MM.1S (cell line): ENCODE results near the gene YBX2.
A peak's percentile ranks its signal among the peaks of the same experiment; 100 is the strongest.

Experiments used
- DNase-seq: peaks from one replicate; pipeline ENCODE4 v3.0.0-alpha.2; 2015
- H2AFZ ChIP-seq: fragments of 300-600 bp; sonication (generic); 2 replicates; pipeline ENCODE4 v1.6.0; 2016; ENCODE audit warnings: antibody characterized with exemption, low read length
- H3F3A ChIP-seq: fragments of 300-600 bp; sonication (generic); 2 replicates; pipeline ENCODE4 v1.6.1; 2016; ENCODE audit warnings: mild to moderate bottlenecking, antibody characterized with exemption, low read length, moderate library complexity, mixed read lengths; ENCODE audit not compliant: insufficient read depth
- H3K27ac ChIP-seq: fragments of 300-600 bp; sonication (generic); 2 replicates; pipeline ENCODE4 v1.5.1; 2016; ENCODE audit warnings: mild to moderate bottlenecking, low read length
- H3K27me3 ChIP-seq: fragments of 300-600 bp; sonication (generic); replicated peaks from 2 replicates; pipeline ENCODE4 v1.6.0; 2016; ENCODE audit warnings: low read length; ENCODE audit not compliant: insufficient read depth
- H3K36me3 ChIP-seq: fragments of 300-600 bp; sonication (generic); replicated peaks from 2 replicates; pipeline ENCODE4 v1.6.1; 2016; ENCODE audit warnings: mild to moderate bottlenecking, low read length, mixed read lengths; ENCODE audit not compliant: insufficient read depth
- H3K4me1 ChIP-seq: fragments of 300-600 bp; sonication (generic); 2 replicates; pipeline ENCODE4 v1.6.1; 2016; ENCODE audit warnings: low read length, mixed read lengths
- H3K4me2 ChIP-seq: fragments of 300-600 bp; sonication (generic); 2 replicates; pipeline ENCODE4 v1.6.0; 2016; ENCODE audit warnings: low read depth, low read length
- H3K4me3 ChIP-seq: fragments of 300-600 bp; sonication (generic); 2 replicates; pipeline ENCODE4 v1.5.1; 2016; ENCODE audit warnings: low read length, mixed read lengths
- H3K79me2 ChIP-seq: fragments of 300-600 bp; sonication (generic); 2 replicates; pipeline ENCODE4 v1.6.1; 2016; ENCODE audit warnings: mixed run types, low read length, mixed read lengths
- H3K9ac ChIP-seq: fragments of 300-600 bp; sonication (generic); 2 replicates; pipeline ENCODE4 v1.6.1; 2016; ENCODE audit warnings: low read length, mixed read lengths
- H3K9me2 ChIP-seq: fragments of 300-600 bp; sonication (generic); replicated peaks from 2 replicates; pipeline ENCODE4 v1.6.1; 2016; ENCODE audit warnings: mild to moderate bottlenecking, low read length, mixed read lengths; ENCODE audit not compliant: insufficient read depth
- H3K9me3 ChIP-seq: fragments of 300-600 bp; sonication (generic); replicated peaks from 2 replicates; pipeline ENCODE4 v1.6.1; 2016; ENCODE audit warnings: mild to moderate bottlenecking, low read length, mixed read lengths; ENCODE audit not compliant: insufficient read depth
- H4K20me1 ChIP-seq: fragments of 300-600 bp; sonication (generic); 2 replicates; pipeline ENCODE4 v1.6.1; 2016; ENCODE audit warnings: mild to moderate bottlenecking, low read length, moderate library complexity, mixed read lengths; ENCODE audit not compliant: insufficient read depth
- CTCF ChIP-seq: fragments of 300-600 bp; sonication (generic); IDR thresholded peaks from 2 replicates; pipeline ENCODE4 v1.5.1; 2016; ENCODE audit warnings: antibody characterized with exemption, low read length, mixed read lengths
- EZH2 ChIP-seq: fragments of 300-600 bp; sonication (generic); optimal IDR thresholded peaks from 2 replicates; pipeline ENCODE3; 2017; ENCODE audit warnings: low read depth, mild to moderate bottlenecking, antibody characterized with exemption, low read length, mixed read lengths
- EZH2phosphoT487 ChIP-seq: fragments of 300-600 bp; sonication (generic); IDR thresholded peaks from 2 replicates; pipeline ENCODE4 v1.6.1; 2018; ENCODE audit warnings: antibody characterized with exemption, low read length

YBX2 gene

GRCh38 chr17:7308625-7309433 is 14.4 kb upstream of the YBX2 start:
- TF ChIP-seq EZH2: no peak
- no peak for TF ChIP-seq CTCF
- no peak for TF ChIP-seq EZH2phosphoT487
- Histone ChIP-seq H3K79me2 (peaks cover 60% of the 10 kb centered on the region), H3K4me1 (peaks cover 19% of the 10 kb centered on the region), H3K27me3 (0 out of 2 replicates have a peak, but pooled peaks cover 3% of the 10 kb centered on the region), H3K9me2 (no peaks in the 10 kb centered on the region), H3K9me3 (no peaks in the 10 kb centered on the region), H3K27ac (peak overlapping the region; percentile 100), H3K36me3 (peaks cover 15% of the 10 kb centered on the region), H3K4me2 (peak overlapping the region; percentile 68), H2AFZ (no peak overlapping the region), H3K4me3 (peak overlapping the region; percentile 97), H4K20me1 (peaks cover 33% of the 10 kb centered on the region), H3K9ac (peak overlapping the region; percentile 100), H3F3A (peaks cover 66% of the 10 kb centered on the region)
- peak; percentile 86 for DNase-seq

GRCh38 chr17:7307686-7308624 is 13.5 kb upstream of the YBX2 start:
- Histone ChIP-seq H2AFZ (no peak overlapping the region), H3K9ac (peak overlapping the region; percentile 100), H3F3A (peaks cover 57% of the 10 kb centered on the region), H3K4me3 (peak overlapping the region; percentile 97), H3K27ac (peak overlapping the region; percentile 100), H3K9me3 (no peaks in the 10 kb centered on the region), H3K36me3 (peaks cover 15% of the 10 kb centered on the region), H3K27me3 (0 out of 2 replicates have a peak, but pooled peaks cover 3% of the 10 kb centered on the region), H3K9me2 (no peaks in the 10 kb centered on the region), H3K79me2 (peaks cover 51% of the 10 kb centered on the region), H4K20me1 (peaks cover 31% of the 10 kb centered on the region), H3K4me2 (peak overlapping the region; percentile 68), H3K4me1 (peaks cover 19% of the 10 kb centered on the region)
- DNase-seq: peak; percentile 43
- TF ChIP-seq EZH2phosphoT487: no peak
- no peak for TF ChIP-seq EZH2
- TF ChIP-seq CTCF: no peak

GRCh38 chr17:7306911-7307685 is 12.7 kb upstream of the YBX2 start, which contains the start of gene EIF5A:
EIF5A (plus strand) TSS chr17:7307628; CDS start chr17:7309636, 2,008 bp downstream.
- H3F3A ChIP-seq: peaks cover 50% of the 10 kb centered on the region
- peaks cover 29% of the 10 kb centered on the region for H4K20me1 ChIP-seq
- peaks cover 15% of the 10 kb centered on the region for H3K36me3 ChIP-seq
- H3K27me3 ChIP-seq: peaks cover 5% of the 10 kb centered on the region; the same call in 1 of the 2 replicates
- TF ChIP-seq EZH2phosphoT487: no peak
- TF ChIP-seq CTCF: no peak
- TF ChIP-seq EZH2: no peak
- H3K9me2 ChIP-seq: no peaks in the 10 kb centered on the region
- peak; percentile 100 for DNase-seq
- peaks cover 44% of the 10 kb centered on the region for H3K79me2 ChIP-seq
- peaks cover 19% of the 10 kb centered on the region for H3K4me1 ChIP-seq
- no peaks in the 10 kb centered on the region for H3K9me3 ChIP-seq
- peak within 1 kb of the TSS; percentile 80 for H2AFZ ChIP-seq
- H3K27ac ChIP-seq: peak within 1 kb of the TSS; percentile 100
- peak within 1 kb of the TSS; percentile 90 for H3K4me2 ChIP-seq
- H3K9ac ChIP-seq: peak within 1 kb of the TSS; percentile 100
- peak within 1 kb of the TSS; percentile 97 for H3K4me3 ChIP-seq
